Ovary (tissue), 10 donors: ENCODE measurements around the gene KIF2B. TPM values are rescaled to one million over a fixed set of nuclear protein-coding genes. Genes with fewer than 3 reads are reported as not detected.

ENCODE experiments used
- DNase-seq, 5 donors: peaks; one replicate each; pipeline ENCODE4 v3.0.0-alpha.2; 2019 to 2020
- H3K27ac ChIP-seq, 2 donors: fragments of 200-600 bp; one replicate each; pipeline versions ENCODE4 v1.5.1 to v1.8.0; 2019 to 2022
- H3K27me3 ChIP-seq: fragments of 200-600 bp; one replicate; pipeline ENCODE4 v1.8.0; 2022
- H3K36me3 ChIP-seq: fragments of 200-600 bp; sonication (generic); one replicate; pipeline ENCODE4 v1.5.1; 2019
- H3K4me1 ChIP-seq: one replicate; pipeline ENCODE4 v1.8.1; 2013; ENCODE audit warnings: mild to moderate bottlenecking, moderate library complexity; ENCODE audit not compliant: insufficient read depth
- H3K4me3 ChIP-seq: fragments of 200-600 bp; sonication (generic); one replicate; pipeline ENCODE4 v1.5.1; 2017
- H3K9me3 ChIP-seq, 2 donors: fragments of 200-600 bp in 1 of 2; sonication (generic) in 1 of 2; one replicate each; pipeline versions ENCODE4 v1.5.1 to v1.8.1; 2013 to 2019; ENCODE audit warnings: mild to moderate bottlenecking in 1 of 2, moderate library complexity in 1 of 2
- EP300 ChIP-seq: sonication (generic); formaldehyde crosslinking; IDR thresholded peaks from one replicate; pipeline ENCODE4 v1.6.1; 2017; ENCODE audit warnings: antibody characterized with exemption
- POLR2A ChIP-seq: fragments of 450-650 bp; IDR thresholded peaks from one replicate; pipeline ENCODE4 v1.6.1; 2017; ENCODE audit warnings: antibody characterized with exemption, mild to moderate bottlenecking, moderate library complexity
- WGBS, 3 donors: extraction: QIAGEN DNeasy Blood & Tissue Kit in 1 of 3; methylation state at CpG; one replicate each; pipeline versions ENCODE4 v1.1.5 to v1.1.7; 2013 to 2017; 5-methylcytosine and 5-hydroxymethylcytosine counted together
- intact Hi-C, 4 donors: fragments of 100-400 bp; cut with DNase I; formaldehyde crosslinking; loops; one replicate each; pipeline versions ENCODE4 v1.11.0 to v1.15.1; 2022 to 2023
- long read RNA-seq, 3 donors: library from polyadenylated mRNA in 2 of 3; unstranded in 2 of 3; transcript quantifications; one replicate each; pipeline ENCODE4 v2.0.0 and lab custom pipeline, GENCODE V29; 2021 to 2026
- polyA plus RNA-seq, 2 donors: library from polyadenylated mRNA; stranded (reverse); fragments of 200-250 nt in 1 of 2; fragments of 350-450 nt in 1 of 2; fragmentation: Illumina TruSeq in 1 of 2; extraction: RNeasy Lipid Tissue Mini Kit (QIAGEN cat#74804) in 1 of 2; gene quantifications; one replicate each; pipeline ENCODE4 v1.2.3, GENCODE V29; 2013 to 2014
- total RNA-seq, 7 donors: library from RNA; depleted of rRNA in 2 of 7; stranded (reverse); fragments of >200 nt in 2 of 7; fragmentation: NEBNext Ultra II Directional in 3 of 7; extraction: Animal tissue kit (Norgen Biotek cat#: 25700) in 3 of 7; gene quantifications; one replicate each; pipeline versions ENCODE4 v1.1.0 to v1.2.4, GENCODE V29; 2016 to 2023
- TF ChIP-seq, protein P1 (sequence below), 3 donors: fragments of 450-650 bp in 2 of 3; fragments of 200-600 bp in 1 of 3; IDR thresholded peaks; one replicate each; pipeline versions ENCODE4 v1.5.1 to v1.8.0; 2016 to 2022; ENCODE audit warnings: antibody characterized with exemption in 3 of 3, mild to moderate bottlenecking in 1 of 3
- donor health status: DM: no; HTN: no; CAD: no; lungs with moderate emphysema.
- donor health status: DM: no; HTN: no; CAD: no.
- donor health status: Bipolar disorder and iron deficiency.
- donor health status: DM: yes; HTN: yes; CAD: no.
- donor health status: DM: no; HTN: no; CAD: no.
- donor health status: DM: yes; HTN: yes; CAD: no.

KIF2B gene, protein sequence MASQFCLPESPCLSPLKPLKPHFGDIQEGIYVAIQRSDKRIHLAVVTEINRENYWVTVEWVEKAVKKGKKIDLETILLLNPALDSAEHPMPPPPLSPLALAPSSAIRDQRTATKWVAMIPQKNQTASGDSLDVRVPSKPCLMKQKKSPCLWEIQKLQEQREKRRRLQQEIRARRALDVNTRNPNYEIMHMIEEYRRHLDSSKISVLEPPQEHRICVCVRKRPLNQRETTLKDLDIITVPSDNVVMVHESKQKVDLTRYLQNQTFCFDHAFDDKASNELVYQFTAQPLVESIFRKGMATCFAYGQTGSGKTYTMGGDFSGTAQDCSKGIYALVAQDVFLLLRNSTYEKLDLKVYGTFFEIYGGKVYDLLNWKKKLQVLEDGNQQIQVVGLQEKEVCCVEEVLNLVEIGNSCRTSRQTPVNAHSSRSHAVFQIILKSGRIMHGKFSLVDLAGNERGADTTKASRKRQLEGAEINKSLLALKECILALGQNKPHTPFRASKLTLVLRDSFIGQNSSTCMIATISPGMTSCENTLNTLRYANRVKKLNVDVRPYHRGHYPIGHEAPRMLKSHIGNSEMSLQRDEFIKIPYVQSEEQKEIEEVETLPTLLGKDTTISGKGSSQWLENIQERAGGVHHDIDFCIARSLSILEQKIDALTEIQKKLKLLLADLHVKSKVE
- total RNA-seq: not detected
- not detected for polyA plus RNA-seq
- long read RNA-seq, donor 1: 0 reads
- long read RNA-seq, donor 2: 0 reads
- long read RNA-seq, donor 3: 0 reads

DNA sequence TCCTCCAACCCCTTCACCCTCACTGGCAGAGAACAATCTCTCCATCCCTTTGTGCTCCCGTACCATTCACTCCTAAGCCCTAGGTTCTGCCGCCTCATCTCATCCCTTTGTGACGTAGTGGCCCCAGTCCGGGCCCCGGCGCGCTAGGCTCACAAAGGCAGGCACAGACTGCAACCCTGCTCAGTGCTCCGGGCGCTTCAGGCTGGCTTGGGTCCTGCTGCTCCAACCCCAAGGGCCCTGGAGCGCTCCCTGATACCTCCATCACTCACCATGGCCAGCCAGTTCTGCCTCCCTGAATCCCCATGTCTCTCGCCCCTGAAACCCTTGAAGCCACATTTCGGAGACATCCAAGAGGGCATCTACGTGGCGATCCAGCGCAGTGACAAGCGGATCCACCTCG, at the start of gene KIF2B:
TSS of gene KIF2B (plus strand) at position 164 of the 400 bp plus-strand sequence. CDS start at position 271, 107 bp downstream.
- DNase-seq: no peak
- 86 to 89% (median 88%) methylated on average over 17 of the region's 17 CpGs for WGBS, 3 donors
- Histone ChIP-seq H3K27ac (no peak within 1 kb of the TSS), H3K9me3 (no peaks in the 10 kb centered on the region), H3K4me1 (no peaks in the 10 kb centered on the region), H3K27me3 (no peaks in the 10 kb centered on the region), H3K4me3 (no peak within 1 kb of the TSS), H3K36me3 (no peaks in the 10 kb centered on the region)
- intact Hi-C loops: no loop called here
- no peak for TF ChIP-seq POLR2A
- TF ChIP-seq, protein P1, sequence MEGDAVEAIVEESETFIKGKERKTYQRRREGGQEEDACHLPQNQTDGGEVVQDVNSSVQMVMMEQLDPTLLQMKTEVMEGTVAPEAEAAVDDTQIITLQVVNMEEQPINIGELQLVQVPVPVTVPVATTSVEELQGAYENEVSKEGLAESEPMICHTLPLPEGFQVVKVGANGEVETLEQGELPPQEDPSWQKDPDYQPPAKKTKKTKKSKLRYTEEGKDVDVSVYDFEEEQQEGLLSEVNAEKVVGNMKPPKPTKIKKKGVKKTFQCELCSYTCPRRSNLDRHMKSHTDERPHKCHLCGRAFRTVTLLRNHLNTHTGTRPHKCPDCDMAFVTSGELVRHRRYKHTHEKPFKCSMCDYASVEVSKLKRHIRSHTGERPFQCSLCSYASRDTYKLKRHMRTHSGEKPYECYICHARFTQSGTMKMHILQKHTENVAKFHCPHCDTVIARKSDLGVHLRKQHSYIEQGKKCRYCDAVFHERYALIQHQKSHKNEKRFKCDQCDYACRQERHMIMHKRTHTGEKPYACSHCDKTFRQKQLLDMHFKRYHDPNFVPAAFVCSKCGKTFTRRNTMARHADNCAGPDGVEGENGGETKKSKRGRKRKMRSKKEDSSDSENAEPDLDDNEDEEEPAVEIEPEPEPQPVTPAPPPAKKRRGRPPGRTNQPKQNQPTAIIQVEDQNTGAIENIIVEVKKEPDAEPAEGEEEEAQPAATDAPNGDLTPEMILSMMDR (IDR thresholded peaks at IDR 0.05): no peak
- no peak for TF ChIP-seq EP300

GRCh38 chr17:53780320-53780719, 42.4 kb upstream of the KIF2B start:
- Histone ChIP-seq H3K36me3 (no peaks in the 10 kb centered on the region), H3K27me3 (no peaks in the 10 kb centered on the region), H3K9me3 (no peaks in the 10 kb centered on the region), H3K4me1 (no peaks in the 10 kb centered on the region), H3K4me3 (no peak overlapping the region), H3K27ac (no peak overlapping the region)
- intact Hi-C loops: no loop called here
- WGBS, 3 donors: 70 to 86% (median 71%) methylated on average over 2 of the region's 2 CpGs
- no peak for DNase-seq
- TF ChIP-seq, protein P1 (IDR thresholded peaks at IDR 0.05): no peak
- no peak for TF ChIP-seq POLR2A
- TF ChIP-seq EP300: no peak

GRCh38 chr17:53791551-53791950, 31.2 kb upstream of the KIF2B start:
- no peaks in the 10 kb centered on the region for H3K9me3 ChIP-seq
- intact Hi-C loops: no loop called here
- 70 to 87% (median 73%) methylated on average over 5 to 6 of the region's 6 CpGs for WGBS, 3 donors

DNA sequence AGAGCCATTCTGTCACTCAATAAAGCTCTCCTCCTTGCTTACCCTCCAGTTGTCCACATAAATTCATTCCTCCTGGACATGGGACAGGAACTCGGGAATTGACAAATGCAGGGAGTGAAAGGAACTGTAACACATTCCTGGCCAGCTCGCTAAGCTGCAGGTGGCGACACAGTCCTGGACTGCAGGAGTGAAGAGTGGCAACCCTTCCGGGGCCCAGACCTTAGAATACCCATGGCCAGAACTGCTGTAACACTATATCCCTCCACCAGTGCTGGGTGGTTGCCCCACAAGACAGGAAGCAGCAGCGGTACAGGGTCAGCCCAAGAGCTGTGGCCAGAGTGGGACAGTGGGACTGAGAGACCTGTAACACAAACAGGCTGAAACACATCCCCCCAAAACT, 30.3 kb upstream of the KIF2B start:
- Histone ChIP-seq H3K4me1 (no peaks in the 10 kb centered on the region), H3K9me3 (no peaks in the 10 kb centered on the region), H3K27ac (no peak overlapping the region), H3K36me3 (no peaks in the 10 kb centered on the region), H3K27me3 (no peaks in the 10 kb centered on the region), H3K4me3 (no peak overlapping the region)
- intact Hi-C loops: no loop called here
- DNase-seq: no peak
- 79 to 88% (median 80%) methylated on average over 5 of the region's 5 CpGs for WGBS, 3 donors
- TF ChIP-seq, protein P1 (IDR thresholded peaks at IDR 0.05): no peak
- TF ChIP-seq EP300: no peak
- TF ChIP-seq POLR2A: no peak

More at GRCh38 chr17:53791551-53791950, 31.2 kb upstream of the KIF2B start:
- H3K4me1 ChIP-seq: no peaks in the 10 kb centered on the region
- H3K27ac ChIP-seq: no peak overlapping the region
- no peak overlapping the region for H3K4me3 ChIP-seq
- DNase-seq: no peak
- H3K27me3 ChIP-seq: no peaks in the 10 kb centered on the region
- TF ChIP-seq, protein P1 (IDR thresholded peaks at IDR 0.05): no peak
- TF ChIP-seq POLR2A: no peak
- no peak for TF ChIP-seq EP300
- H3K36me3 ChIP-seq: no peaks in the 10 kb centered on the region
